DMS53 treated with DMSO at 0.1 percent for 48 hours (cell line): ENCODE data around the gene SPATA3.
A peak's percentile ranks its signal among the peaks of the same experiment; 100 is the strongest.
"Not testable (repeated sequence)": the region's sequence is repeated elsewhere in the genome, so short reads cannot be mapped to it uniquely, and the experiment has no call there.

Experiments used
- DNase-seq: peaks from one replicate; lab custom pipeline; 2025; ENCODE audit not compliant: unreplicated experiment; lab: John Stamatoyannopoulos, UW

The SPATA3 gene

GRCh38 chr2:230991598-230991997 is 4.3 kb upstream of the SPATA3 start:
- DNase-seq, result peak; percentile 7

GRCh38 chr2:230996661-230997060 is 740 bp downstream of the SPATA3 start:
- DNase-seq, result no peak

GRCh38 chr2:230998882-230999281 is 3.0 kb downstream of the SPATA3 start:
- no peak for DNase-seq

DNA sequence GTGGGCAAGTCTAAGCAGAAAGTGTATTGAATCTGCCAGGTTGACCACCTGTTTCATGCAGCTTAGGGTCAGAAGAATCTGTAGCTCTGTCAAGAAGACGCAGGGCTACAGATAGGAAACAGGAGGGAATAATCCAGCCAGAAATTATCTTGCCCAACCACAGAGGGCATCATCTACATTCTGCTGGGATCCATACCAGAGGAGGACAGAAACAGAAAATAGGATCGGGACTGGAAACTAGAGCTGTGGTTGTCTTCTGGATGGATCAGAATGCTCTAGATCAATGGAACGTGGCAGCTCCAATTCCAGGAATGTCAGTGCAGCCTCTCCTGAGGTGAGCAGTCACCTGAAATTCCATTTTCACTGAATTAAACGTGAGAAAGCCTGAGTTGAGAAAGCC is 3.6 kb downstream of the SPATA3 start:
- no peak for DNase-seq

DNA sequence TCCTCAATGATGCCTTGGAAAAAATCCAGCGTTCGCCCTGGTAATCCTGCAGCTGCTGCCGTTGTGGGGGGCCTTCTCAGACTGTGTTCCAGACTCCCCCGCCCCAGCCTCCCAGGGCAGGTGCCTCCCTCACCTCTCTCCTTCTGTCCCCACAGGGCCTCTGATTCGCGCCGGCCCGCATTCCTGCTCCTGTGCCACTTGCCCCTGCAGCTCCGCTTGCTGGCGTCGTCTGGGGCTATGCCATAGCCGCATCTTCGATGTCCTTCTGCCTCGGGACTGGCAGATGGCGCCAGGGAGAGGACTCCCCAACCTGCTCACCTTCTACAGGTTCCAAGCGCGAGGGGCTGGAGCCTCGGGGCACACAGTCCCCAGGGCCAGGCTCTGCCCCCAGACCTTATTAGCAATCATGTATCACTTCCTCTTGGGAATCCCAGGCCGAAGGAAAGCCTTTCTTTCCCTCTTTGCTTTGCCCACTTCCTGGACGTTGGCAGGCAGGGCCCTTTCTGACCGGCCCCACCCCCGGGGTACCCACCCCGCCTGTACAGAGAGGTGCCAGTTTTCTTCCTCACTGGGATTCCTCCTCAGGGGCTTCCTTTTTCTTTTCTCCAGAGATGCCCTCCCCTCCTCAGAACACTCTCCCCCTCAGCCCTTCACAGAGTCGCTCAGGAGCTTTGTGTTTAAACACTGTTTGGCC is 4.4 kb downstream of the SPATA3 start:
- no peak for DNase-seq

DNA sequence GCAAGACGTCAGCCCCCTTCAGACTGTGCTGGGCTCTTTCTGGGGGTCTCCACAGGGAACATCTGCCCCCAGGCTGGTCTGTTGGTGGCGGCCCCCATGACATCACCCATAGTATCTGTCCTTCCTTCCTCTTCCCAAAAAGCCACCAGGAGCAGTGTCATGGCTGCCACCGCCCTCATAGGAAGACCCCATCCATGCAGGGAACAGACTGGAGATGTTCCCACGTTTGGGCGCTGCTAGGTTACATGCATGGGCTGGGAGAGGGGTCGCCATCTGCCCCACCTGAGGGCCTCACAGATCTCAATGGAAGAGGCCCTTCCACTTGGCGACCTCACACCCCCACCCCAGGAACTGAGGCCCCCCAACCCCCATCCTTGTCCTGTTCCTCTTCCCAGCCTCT is 5.1 kb downstream of the SPATA3 start:
- DNase-seq, result no peak

GRCh38 chr2:231001921-231002320 is 6.0 kb downstream of the SPATA3 start:
- DNase-seq, result no peak

GRCh38 chr2:231002641-231003040 is 6.7 kb downstream of the SPATA3 start:
- DNase-seq, result no peak

DNA sequence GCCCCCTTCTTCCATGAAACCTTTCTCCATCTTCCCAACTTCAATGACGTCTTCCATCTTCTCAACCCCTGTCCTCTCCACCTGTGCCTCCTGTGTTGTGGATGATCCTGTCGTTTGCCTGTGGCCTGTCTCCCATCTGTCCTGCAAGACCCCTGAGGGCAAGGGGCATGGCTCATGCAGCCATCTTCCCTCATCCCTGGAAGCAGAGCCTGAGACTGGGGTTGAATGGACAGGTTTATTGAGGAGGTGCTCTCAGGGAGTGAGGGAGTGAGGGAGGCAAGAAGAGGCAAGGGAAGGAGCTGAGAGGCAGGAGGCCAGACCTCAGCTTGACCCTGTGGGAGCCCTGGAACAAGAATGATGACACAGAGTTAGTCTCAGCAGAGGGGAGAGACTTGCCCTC is 7.3 kb downstream of the SPATA3 start:
- no peak for DNase-seq

DNA sequence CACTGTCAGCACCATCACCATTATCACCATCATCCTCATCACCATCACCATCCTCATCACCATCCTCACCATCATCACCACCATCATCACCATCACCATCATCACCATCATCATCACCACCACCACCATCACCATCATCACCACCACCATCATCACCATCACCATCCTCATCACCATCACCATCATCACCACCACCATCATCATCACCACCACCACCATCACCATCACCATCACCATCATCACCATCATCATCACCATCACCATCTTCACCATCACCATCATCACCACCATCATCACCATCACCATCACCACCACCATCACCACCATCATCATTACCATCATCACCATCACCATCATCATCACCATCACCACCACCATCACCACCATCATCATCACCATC is 9.0 kb downstream of the SPATA3 start:
- not testable (repeated sequence) for DNase-seq

- peak; percentile 51 for DNase-seq
Measured at GRCh38 chr2:231007286-231008098, 11.6 kb downstream of the SPATA3 start.

DNA sequence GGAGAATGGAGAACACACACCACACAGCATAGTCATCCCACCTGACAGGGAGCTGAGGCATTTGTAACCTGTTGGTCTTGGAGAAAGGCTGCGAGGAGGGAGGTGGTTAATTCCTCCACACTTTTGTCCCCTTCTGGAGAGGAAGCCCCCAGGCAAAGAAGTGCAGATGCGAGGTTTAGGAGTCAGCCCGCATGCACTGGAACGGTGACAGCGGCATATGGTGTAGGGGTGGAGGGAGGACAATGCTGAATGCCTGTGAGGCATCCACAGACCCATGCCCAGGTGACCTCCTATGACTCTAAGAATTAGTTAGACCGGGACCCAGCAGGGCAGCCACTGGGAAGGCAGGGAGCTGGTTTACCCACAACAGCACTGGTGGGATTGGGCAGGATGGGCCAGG is 12.2 kb downstream of the SPATA3 start:
- DNase-seq, result no peak

- no peak for DNase-seq
Measured at GRCh38 chr2:231009236-231009919, 13.5 kb downstream of the SPATA3 start.

DNA sequence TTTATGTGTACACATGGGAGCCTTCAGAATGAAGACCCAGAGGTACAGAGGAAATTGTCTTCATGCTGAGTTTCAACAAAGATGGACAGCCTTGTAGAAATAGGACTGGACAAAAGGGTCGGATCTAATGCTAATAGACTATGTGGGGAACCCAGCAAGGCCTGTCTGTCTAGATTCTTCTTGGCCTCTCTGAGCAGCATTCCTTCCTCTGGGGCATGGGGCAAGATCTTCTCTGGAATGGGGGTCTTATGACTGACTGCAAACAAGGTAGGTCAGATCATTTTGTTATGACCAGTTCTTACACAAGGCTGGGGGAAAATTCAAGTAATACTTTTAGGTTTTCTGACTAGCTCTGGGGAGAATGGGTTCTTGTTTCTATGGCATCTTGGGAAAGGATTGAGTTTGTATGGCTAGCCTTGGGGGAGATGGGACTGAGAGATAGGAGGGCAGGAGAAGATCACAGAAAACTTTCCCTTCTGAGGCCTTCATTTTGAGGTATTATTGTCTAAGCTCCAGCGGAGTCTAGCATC is 14.3 kb downstream of the SPATA3 start:
- no peak for DNase-seq

GRCh38 chr2:231011526-231011925 is 15.6 kb downstream of the SPATA3 start:
- no peak for DNase-seq

DNA sequence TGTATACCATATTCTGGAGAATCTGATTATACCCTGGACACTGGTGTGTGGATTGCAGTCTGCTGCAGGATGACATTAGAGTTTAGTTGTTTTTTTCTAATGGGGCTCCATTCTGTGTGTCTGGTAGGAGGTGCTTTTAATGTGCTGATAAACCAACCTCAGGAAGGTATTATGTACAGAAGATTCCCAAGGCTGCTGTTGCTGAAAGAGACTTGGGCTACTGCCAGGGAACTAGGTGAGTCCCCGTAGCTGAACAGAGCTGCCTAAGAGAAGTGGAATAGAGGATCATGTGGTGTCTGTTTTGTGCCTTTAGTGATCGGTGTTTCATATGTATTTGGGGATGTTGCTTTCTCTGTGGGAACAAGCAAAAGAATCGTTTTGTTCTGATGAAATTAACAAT is 16.5 kb downstream of the SPATA3 start:
- DNase-seq, result no peak

DNA sequence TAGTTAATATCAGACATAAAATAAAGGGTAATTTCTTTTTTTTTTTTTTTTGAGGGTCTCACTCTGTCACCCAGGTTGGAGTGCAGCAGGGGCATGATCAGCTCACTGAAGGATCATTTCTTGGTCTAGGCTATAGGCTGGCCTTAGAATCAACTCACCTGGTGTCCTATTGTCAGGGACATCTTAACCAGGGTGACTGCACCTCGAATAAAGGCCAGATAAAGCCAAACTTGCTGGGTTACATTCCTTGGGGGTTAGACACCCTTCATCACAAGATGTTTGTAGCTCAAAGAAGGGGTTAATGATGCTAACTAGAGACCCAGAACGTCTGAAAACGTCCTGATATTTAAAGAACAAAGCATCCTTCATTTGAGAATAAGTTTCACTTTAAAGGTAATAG is 17.9 kb downstream of the SPATA3 start:
- DNase-seq, result no peak

- DNase-seq, result no peak
Measured at GRCh38 chr2:231015478-231015877, 19.6 kb downstream of the SPATA3 start.

DNA sequence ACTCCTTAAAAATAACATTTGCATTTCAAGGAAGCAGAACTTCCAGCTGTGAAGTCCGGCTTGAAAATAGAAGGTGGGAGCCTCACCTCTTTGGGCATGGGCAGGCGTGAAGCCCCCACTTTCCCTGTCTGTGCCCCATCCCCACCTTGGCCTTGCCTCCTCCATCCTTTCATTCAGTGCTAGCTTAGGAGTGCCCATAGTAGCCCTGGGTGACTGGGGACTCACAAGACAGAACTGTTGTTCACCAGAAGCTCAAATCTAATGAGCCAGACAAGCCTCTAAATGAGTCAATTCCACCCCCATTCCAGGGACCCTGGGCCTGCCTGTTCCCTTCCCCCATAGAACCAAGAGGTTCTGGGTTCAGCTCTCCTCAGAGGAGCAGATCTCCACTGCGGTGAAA is 20.0 kb downstream of the SPATA3 start:
- no peak for DNase-seq

DNA sequence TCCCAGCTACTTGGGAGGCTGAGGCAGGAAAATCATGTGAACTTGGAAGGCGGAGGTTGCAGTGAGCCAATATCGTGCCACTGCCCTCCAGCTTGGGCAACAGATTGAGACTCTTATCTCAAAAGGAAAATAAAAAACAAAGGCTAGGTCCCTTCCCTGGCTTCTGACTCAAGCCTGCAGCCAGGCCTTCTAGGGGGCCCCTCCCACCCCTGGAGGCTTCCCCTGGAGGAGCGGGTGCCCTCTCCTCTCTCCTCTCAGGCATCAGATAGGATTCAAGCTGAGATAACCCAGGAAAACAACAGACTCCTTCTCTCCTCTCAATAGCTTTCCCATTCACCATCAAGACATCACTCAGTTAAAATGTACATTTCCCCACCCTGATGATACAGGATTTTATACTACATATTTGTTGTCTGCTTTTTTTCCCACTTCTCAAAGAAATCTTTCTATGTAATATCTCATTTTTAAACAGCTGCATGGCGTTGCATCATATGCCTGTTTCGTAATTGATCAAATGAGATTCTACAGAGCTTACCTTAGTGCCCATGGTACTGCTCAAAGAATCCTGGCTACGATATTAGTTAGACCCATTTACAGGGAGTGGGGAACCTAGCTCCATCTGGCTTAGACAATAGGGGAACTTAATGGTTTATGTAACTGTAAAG is 20.8 kb downstream of the SPATA3 start:
- DNase-seq, result no peak

- DNase-seq, result no peak
Measured at GRCh38 chr2:231017231-231017598, 21.3 kb downstream of the SPATA3 start.
